NCI-H1092 treated with DMSO at 0.1 percent for 48 hours (cell line): ENCODE data around the gene HNRNPA0.

Experiments used
- DNase-seq: peaks from one replicate; lab custom pipeline; 2025; lab: John Stamatoyannopoulos, UW

Gene HNRNPA0

DNA sequence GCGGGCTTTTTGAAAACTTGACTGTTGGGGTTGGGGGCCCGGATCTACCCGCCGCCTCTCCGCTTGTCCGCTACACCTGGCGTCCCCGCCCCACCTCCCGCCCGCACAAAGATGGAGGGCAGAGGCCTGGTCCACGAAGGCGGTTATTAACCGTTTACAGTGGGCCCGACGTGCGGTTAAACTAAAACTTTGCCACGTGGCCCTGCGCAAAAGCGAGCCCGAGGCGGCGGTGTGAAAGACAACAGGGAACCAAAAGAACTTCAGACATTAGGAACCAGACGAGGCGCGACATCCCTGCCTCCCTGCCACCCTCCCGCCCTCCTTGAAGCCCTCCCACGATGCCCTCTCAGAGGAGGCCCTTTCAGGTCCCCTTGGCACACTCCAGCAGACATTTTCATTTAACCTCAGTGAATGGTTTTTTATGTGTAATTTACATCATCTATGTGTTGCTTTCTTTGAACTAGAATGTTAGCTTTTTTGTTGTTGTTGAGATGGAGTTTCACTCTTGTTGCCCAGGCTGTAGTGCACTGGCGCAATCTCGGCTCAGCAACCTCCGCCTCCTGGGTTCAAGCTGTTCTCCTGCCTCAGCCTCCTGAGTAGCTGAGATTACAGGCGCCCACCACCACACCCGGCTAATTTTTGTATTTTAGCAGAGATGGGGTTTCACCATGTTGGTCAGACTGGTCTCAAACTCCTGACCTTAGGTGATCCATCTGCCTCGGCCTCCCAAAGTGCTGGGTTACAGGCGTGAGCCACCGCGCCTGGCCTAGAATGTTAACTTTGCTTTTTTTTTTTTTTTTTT is 999 bp upstream of the HNRNPA0 start:
- DNase-seq = no peak

- DNase-seq = no peak
These were observed 424 bp downstream of the HNRNPA0 start for GRCh38 chr5:137753691-137754187.

DNA sequence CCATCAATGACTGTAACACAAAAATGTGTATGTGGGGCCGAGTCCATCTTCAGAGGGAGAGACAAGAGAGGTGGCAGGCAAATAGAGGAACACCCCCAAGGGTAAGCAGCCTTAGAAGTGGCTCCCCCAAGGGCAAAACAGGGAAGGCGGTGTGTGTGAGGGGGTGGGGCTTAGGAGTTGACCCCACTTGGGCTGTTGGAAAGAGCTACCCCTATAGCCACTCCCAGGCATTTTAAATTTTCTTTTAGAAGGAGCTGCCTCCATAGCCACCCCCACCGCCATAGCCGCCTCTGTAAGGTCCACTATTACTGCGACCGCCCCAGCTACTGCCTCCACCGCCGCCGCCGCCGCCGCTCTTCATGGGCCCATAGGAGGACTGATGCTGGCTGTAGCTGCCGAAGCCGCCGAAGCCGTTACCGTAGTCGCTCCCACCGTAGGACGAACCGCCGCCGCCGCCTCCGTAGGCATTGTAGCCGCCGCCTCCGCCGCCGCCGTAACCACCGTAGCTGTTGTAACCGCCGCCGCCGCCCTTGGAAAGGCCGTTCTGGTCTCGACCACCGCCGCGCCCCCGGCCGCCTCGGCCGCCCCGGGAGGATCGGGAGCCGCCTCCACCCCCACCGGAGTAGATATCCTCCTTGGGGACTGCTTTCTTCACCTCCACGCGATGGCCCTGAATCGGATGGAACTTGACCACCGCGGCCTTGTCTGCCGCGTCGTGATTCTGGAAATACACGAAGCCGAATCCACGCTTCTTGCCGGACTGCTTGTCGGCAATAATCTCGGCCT is 1.1 kb downstream of the HNRNPA0 start:
- DNase-seq = peak; percentile 3

GRCh38 chr5:137751869-137752491 is 2.2 kb downstream of the HNRNPA0 start:
- peak; percentile 24 for DNase-seq

- DNase-seq = no peak
These were observed 3.7 kb downstream of the HNRNPA0 start for GRCh38 chr5:137750436-137750835.

DNA sequence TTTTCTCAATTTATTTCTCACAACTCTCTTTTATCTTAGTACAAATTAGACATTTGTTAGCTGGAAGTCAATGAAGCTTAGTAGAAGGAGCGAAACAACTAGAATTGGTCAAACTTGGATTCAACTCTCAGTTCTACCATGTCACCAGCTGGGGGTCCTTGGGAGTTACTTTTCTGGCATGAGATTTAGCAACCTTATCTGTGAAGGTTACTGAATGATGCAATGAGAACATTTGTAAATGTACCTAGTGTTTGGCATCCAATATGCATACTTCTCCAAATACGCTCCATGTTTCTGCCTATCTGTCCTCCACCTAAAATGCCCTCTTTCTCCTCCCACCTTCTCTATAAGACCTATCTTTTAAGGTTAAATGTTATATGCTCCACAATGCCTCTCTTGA is 6.3 kb downstream of the HNRNPA0 start:
- no peak for DNase-seq

- peak; percentile 53 for DNase-seq
These were observed 11.0 kb downstream of the HNRNPA0 start for GRCh38 chr5:137743031-137743640.

GRCh38 chr5:137741718-137742117 is 12.4 kb downstream of the HNRNPA0 start:
- DNase-seq = peak; percentile 61

DNA sequence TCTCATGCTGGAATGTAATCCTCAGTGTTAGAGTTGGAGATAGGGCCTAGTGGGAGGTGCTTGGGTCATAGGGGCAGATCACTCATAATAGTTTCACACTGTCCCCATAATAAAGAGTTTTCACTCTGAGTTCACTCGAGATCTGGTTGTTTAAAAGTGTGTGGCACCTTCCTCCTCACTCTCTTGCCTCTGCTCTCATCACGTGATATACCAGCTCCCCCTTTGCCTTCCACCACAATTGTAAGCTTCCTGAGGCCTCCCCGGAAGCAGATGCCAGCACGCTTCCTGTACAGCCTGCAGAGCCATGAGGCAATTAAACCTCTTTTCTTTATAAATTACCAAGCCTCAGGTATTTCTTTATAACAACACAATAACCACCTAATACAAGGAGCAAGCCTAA is 14.4 kb downstream of the HNRNPA0 start:
- DNase-seq = no peak

GRCh38 chr5:137738947-137739346 is 15.2 kb downstream of the HNRNPA0 start:
- DNase-seq = no peak

GRCh38 chr5:137737349-137738131 is 16.6 kb downstream of the HNRNPA0 start:
- no peak for DNase-seq

GRCh38 chr5:137736496-137736895 is 17.7 kb downstream of the HNRNPA0 start:
- no peak for DNase-seq

- DNase-seq = peak; percentile 32
These were observed 18.4 kb downstream of the HNRNPA0 start, which contains the start of gene KLHL3 for GRCh38 chr5:137735555-137736284. Gene KLHL3 (minus strand): TSS chr5:137736089. CDS start chr5:137735646, 443 bp downstream.

- no peak for DNase-seq
These were observed 19.1 kb downstream of the HNRNPA0 start for GRCh38 chr5:137734962-137735554.

GRCh38 chr5:137734331-137734730 is 19.8 kb downstream of the HNRNPA0 start:
- DNase-seq = peak; percentile 9

DNA sequence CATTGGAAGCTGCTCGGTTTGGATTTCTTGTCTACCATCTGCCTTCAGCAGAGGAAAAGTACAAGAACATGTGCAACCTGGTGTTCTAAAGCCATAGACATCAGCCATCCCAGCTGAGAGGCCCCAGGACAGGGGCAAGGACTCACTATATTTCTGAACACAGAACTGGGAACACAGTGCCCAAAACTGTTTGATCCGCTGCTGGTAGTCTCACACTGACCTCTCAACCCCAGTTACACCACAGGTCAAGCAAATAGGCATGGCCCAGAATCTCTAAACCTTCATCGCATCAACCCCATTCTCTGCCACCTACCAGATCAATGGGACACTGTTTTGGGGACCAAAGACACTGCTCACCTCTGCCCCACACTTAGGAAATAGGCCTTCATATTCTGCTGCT is 20.2 kb downstream of the HNRNPA0 start:
- no peak for DNase-seq

DNA sequence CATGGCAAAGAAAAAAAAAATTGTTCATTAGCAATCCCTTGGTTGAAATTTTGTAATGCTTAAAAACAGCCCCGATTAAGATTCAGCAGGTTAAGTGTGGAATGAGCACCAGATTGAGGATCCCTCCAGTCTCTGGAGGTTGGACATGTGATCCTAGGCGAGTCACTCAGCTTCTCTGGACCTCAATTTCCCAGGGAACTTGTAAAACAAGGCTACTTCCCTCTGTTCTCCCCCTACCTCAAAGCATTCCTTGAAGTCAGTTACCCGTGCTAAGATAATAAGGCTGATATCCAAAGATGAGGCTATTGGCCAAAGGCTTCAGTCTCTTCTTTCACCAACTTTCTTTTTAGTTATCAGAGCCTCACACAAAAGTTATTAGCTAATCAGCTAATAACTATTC is 21.2 kb downstream of the HNRNPA0 start:
- no peak for DNase-seq

DNA sequence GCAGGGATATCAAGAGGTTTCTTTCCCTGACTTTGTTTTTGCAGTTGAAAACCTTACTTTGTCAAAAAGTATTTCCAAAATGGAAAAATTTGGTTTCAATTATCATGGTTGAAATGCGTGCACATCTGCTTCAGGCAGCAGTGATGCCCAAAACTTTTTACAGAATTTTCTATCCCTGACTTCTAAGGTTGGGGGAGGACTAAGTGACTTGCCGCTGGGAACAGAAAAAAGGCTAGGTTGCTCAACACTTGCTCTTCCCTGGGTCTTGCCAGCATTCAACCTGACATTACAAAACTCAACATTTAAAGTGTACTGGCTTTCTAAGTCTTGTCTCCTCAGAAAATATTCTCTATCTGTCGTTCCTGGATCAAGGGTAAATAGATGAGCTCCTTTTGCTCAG is 23.0 kb downstream of the HNRNPA0 start:
- DNase-seq = no peak

DNA sequence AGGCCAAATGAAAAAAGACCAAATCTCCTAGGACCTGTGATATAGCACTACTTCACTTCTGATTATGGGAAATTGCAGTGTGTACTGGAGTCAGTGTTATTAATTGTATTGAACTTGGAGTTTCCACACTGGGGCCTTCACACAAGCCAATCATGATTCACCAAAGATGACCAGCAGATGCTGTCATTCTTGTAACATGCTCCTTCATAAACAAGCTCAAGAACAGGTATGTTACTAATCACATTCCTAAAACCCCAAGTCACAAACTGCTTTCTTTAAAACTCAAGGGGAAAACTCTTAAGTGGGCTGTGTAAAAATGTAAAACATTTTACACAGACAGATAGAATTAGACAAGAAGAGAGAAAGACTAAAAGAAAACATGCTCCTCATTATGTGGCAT is 23.8 kb downstream of the HNRNPA0 start:
- no peak for DNase-seq

- no peak for DNase-seq
These were observed 26.1 kb downstream of the HNRNPA0 start for GRCh38 chr5:137728048-137728447.
